Neural cell (in vitro differentiated cells): Measurements from ENCODE around the gene MUCL3.

Experiments used
- CTCF ChIP-seq: fragments of 450-650 bp; IDR thresholded peaks from 2 replicates; pipeline ENCODE4 v1.5.1; 2014; ENCODE audit warnings: antibody characterized with exemption, mild to moderate bottlenecking, moderate library complexity; ENCODE audit not compliant: poor library complexity, severe bottlenecking
- EP300 ChIP-seq: fragments of 450-650 bp; conservative IDR thresholded peaks from 2 replicates; pipeline ENCODE4 v1.6.1; 2014; ENCODE audit warnings: antibody characterized with exemption, mild to moderate bottlenecking, moderate library complexity; ENCODE audit not compliant: poor library complexity, severe bottlenecking
- POLR2AphosphoS5 ChIP-seq: IDR thresholded peaks from 2 replicates; pipeline ENCODE4 v1.6.1; 2012
- REST ChIP-seq: IDR thresholded peaks from 2 replicates; pipeline ENCODE4 v1.6.1; 2012; ENCODE audit warnings: borderline replicate concordance

- TF ChIP-seq CTCF, result no peak
- no peak for TF ChIP-seq EP300
- TF ChIP-seq POLR2AphosphoS5, result no peak
- TF ChIP-seq REST, result no peak
Observed at GRCh38 chr6:30972816-30973215, 32.0 kb downstream of the MUCL3 start.
